K562 (cell line): ENCODE results near the gene CRYBG3. TPM values are rescaled to one million over a fixed set of nuclear protein-coding genes. Genes with fewer than 3 reads are reported as not detected.

Source experiments
- BMI1 ChIP-seq: fragments of 150-350 bp; IDR thresholded peaks from 2 replicates; pipeline ENCODE4 v1.6.1; 2014; ENCODE audit warnings: low read length
- CUX1 ChIP-seq: fragments of 200-800 bp; sonication (Bioruptor generic); IDR thresholded peaks from 2 replicates; pipeline ENCODE4 v1.6.1; 2016; ENCODE audit warnings: missing genetic modification characterization, missing compliant biosample characterization
- MAFG ChIP-seq: fragments of 450-650 bp; conservative IDR thresholded peaks from 2 replicates; pipeline ENCODE4 v1.6.1; 2016; ENCODE audit warnings: missing genetic modification characterization, missing compliant biosample characterization
- MLLT1 ChIP-seq, 2 experiments: fragments of 450-650 bp; IDR thresholded peaks; 2 replicates each; pipeline ENCODE4 v1.6.1; 2016
- RFX5 ChIP-seq: IDR thresholded peaks from 2 replicates; pipeline ENCODE4 v1.6.1; 2011; ENCODE audit warnings: low read depth, mild to moderate bottlenecking, improper control_type of control experiment, low read length
- TRIM24 ChIP-seq, 2 experiments: fragments of 450-650 bp; IDR thresholded peaks; 2 replicates each; pipeline ENCODE4 v1.6.1; 2016
- TRIM25 ChIP-seq: fragments of 450-650 bp; IDR thresholded peaks from 2 replicates; pipeline ENCODE4 v1.7.0; 2016; ENCODE audit warnings: borderline replicate concordance
- ZFP36 ChIP-seq: fragments of 150-350 bp; IDR thresholded peaks from 2 replicates; pipeline ENCODE4 v1.6.1; 2018; ENCODE audit warnings: low read length, low read depth; ENCODE audit not compliant: partially characterized antibody
- ZNF23 ChIP-seq: fragments of 250-450 bp; sonication (Bioruptor Pico); IDR thresholded peaks from 2 replicates; pipeline ENCODE4 v1.4.0; 2020; ENCODE audit warnings: mild to moderate bottlenecking
- ZNF507 ChIP-seq: conservative IDR thresholded peaks from 2 replicates; pipeline ENCODE4 v1.6.1; 2017; ENCODE audit warnings: missing genetic modification characterization, missing compliant biosample characterization
- ZNF707 ChIP-seq: fragments of 250-450 bp; sonication (Bioruptor Pico); conservative IDR thresholded peaks from 2 replicates; pipeline ENCODE4 v1.8.0; 2022; ENCODE audit warnings: inconsistent platforms, mild to moderate bottlenecking, moderate library complexity
- polyA plus RNA-seq, 8 experiments: library from polyadenylated mRNA; depleted of rRNA in 4 of 8; stranded (reverse) in 5 of 8; unstranded in 3 of 8; fragments of >200 nt; fragmentation: Nextera tagmentation in 2 of 8; fragmentation: Illumina TruSeq in 1 of 8; extraction: Ambion mirVana in 2 of 8; extraction: Trizol in 1 of 8; gene quantifications; 2 replicates each; pipeline versions ENCODE4 v1.2.1 to v1.2.3, GENCODE V29; 2011 to 2014; ENCODE audit warnings: inconsistent platforms in 1 of 8, missing spikeins in 1 of 8
- total RNA-seq, 7 experiments: library from RNA; depleted of rRNA in 6 of 7; stranded (reverse); fragments of >200 nt in 6 of 7; fragmentation: Illumina TruSeq in 2 of 7; extraction: Trizol in 2 of 7; gene quantifications; 2 replicates each; pipeline versions ENCODE4 v1.2.1 to v1.2.3, GENCODE V29; 2011 to 2021; ENCODE audit warnings: low replicate concordance in 1 of 7
- TF ChIP-seq, protein P1 (sequence below): sonication (generic); formaldehyde crosslinking; IDR thresholded peaks from 2 replicates; pipeline ENCODE4 v1.8.1; 2023; ENCODE audit warnings: missing genetic modification reagents, mild to moderate bottlenecking, borderline replicate concordance

The CRYBG3 gene
- total and polyA plus RNA-seq, 9 of the 15 experiments (the other 6 are each of a cell fraction or from before 2014, with no cell fraction given) = 0.08 to 0.72 (median 0.18) TPM

DNA sequence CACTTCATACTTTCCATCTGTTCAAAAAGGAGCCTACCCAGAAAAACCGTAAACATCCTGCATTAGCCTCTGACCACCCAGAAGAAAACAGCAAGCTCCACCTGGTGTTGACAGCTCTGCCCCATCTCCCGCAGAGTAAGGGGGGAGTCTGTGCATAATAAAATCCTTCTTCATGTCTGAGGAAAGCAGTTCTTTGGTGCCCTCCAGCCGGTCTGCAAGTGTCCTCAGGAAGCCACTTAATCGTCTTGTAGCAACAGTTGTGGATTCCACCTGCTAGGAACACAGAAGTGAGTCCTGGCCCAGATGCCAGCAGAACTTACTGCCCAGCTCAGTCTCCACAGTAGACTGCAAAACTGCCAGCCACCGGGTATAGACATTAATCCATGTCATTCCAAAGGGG lies 127.9 kb downstream of the CRYBG3 start (continued):
- TF ChIP-seq, protein P1, sequence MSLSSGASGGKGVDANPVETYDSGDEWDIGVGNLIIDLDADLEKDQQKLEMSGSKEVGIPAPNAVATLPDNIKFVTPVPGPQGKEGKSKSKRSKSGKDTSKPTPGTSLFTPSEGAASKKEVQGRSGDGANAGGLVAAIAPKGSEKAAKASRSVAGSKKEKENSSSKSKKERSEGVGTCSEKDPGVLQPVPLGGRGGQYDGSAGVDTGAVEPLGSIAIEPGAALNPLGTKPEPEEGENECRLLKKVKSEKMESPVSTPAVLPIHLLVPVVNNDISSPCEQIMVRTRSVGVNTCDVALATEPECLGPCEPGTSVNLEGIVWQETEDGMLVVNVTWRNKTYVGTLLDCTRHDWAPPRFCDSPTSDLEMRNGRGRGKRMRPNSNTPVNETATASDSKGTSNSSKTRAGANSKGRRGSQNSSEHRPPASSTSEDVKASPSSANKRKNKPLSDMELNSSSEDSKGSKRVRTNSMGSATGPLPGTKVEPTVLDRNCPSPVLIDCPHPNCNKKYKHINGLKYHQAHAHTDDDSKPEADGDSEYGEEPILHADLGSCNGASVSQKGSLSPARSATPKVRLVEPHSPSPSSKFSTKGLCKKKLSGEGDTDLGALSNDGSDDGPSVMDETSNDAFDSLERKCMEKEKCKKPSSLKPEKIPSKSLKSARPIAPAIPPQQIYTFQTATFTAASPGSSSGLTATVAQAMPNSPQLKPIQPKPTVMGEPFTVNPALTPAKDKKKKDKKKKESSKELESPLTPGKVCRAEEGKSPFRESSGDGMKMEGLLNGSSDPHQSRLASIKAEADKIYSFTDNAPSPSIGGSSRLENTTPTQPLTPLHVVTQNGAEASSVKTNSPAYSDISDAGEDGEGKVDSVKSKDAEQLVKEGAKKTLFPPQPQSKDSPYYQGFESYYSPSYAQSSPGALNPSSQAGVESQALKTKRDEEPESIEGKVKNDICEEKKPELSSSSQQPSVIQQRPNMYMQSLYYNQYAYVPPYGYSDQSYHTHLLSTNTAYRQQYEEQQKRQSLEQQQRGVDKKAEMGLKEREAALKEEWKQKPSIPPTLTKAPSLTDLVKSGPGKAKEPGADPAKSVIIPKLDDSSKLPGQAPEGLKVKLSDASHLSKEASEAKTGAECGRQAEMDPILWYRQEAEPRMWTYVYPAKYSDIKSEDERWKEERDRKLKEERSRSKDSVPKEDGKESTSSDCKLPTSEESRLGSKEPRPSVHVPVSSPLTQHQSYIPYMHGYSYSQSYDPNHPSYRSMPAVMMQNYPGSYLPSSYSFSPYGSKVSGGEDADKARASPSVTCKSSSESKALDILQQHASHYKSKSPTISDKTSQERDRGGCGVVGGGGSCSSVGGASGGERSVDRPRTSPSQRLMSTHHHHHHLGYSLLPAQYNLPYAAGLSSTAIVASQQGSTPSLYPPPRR (CRISPR knock-in tag) = no peak
- TF ChIP-seq ZFP36 (no peak), RFX5 (no peak), CUX1 (CRISPR knock-in tag) (no peak), MLLT1 (IDR thresholded peaks at IDR 0.05) (no peak), TRIM24 (IDR thresholded peaks at IDR 0.05) (no peak), ZNF23 (CRISPR knock-in tag) (no peak), ZNF507 (tag) (no peak), MAFG (tag) (no peak), ZNF707 (CRISPR knock-in tag) (no peak), BMI1 (no peak), TRIM25 (no peak)
- TF ChIP-seq, all 486 proteins: peak for 0
